ENCODE results near the gene CLC.

DNA sequence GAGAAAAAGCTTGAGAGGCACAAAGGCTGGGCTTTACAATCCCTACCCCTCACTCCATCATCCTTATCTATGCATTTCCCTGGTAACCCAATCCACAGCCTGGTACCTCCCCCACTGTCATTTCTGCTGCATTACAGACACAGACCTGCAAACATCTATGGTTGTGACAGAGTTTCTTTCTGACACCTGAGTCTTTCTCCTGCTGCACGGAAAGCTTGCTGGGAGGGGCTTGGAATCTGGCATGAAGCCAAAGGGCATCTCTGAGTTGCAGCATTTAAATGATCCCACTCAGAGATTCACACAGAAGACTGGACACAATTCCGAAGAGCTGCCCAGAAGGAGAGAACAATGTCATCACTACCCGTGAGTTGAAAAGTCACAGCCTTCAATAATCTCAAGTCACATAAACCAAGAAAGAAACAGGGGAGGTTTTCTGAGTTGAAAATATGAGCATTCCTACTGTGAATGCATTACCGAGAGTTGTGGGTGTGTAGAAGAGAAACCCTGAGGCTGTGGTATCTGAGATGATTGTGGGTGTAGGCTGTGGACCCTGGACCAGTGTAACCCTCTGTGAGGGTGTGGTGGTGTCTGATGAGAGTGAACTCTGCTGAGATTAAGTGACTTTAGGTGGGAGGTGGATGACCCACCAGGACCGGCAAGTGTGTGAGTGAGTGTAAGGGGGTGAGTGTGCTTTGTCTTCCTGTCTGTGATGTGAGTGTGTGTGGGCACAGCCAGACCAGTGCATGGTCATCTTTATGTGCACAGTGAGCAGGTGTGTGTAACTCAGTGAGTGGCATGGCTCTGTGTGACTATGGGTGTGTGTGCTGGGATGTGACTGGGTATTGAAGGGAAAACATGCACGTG lies 33.4 kb downstream of the CLC start, which contains the start of gene LGALS14:
- TF ChIP-seq CTCF (conservative IDR thresholded peaks at IDR 0.05; ENCODE audit: low read depth, low read length) (no peak), EZH2 (IDR thresholded peaks at IDR 0.05; ENCODE audit: borderline replicate concordance, low read depth, low read length, poor library complexity, severe bottlenecking) (no peak)

Measured in A673 (cell line).